ENCODE results near the gene CIZ1. TPM values are rescaled to one million over a fixed set of nuclear protein-coding genes. Genes with fewer than 3 reads are reported as not detected.

The CIZ1 gene
- total and polyA plus RNA-seq, 3 experiments from 2014 or later = 35.2 to 125 (median 114) TPM

DNA sequence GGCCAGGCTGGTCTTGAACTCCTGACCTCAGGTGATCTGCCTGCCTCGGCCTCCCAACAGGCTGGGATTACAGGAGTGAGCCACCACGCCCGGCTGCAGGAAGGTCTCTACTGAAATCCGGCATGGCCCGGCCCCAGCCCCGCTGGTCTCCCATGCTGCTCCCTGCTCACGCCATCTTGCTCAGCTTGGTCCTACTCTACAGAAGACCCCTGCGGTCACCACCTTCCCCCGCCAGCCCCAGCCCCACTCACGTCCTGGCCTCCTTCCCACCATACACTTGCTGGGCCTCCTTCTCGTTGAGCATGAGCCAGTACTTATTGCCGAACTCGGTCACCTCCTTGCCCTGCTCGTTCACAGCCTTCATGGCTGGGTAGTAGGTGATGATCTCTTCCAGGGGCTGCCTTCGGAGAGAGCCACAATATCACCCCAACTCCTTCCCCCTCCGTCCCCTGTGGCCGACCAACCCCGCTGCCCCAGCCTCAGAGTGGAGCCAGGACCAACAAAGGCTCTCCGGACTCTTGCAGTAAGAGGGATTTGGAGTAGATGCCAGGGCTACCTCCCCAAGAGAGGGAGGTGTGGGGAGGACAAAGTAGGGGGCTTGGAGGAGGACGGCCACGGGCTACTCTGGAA is 67.8 kb downstream of the CIZ1 start:
- H3K4me3 ChIP-seq (ENCODE audit: low read length) = no peak overlapping the region
- H3K4me1 Mint-ChIP-seq = peaks cover 19 to 27% (median 24%) of the 10 kb centered on the region in 3 donors
- H3K36me3 ChIP-seq (ENCODE audit: insufficient read depth, low read length) = peaks cover 5% of the 10 kb centered on the region
- no peak overlapping the region for H3K27ac ChIP-seq (ENCODE audit: low read depth, low read length)
- peak overlapping the region in 2 of 8 donors; percentile 19 to 35 for H3K27ac Mint-ChIP-seq
- peaks cover 0 to 5% of the 10 kb centered on the region in 2 donors for H3K27me3 Mint-ChIP-seq
- peaks cover 0 to 49% (median 0%) of the 10 kb centered on the region in 3 donors for H3K36me3 Mint-ChIP-seq
- CTCF ChIA-PET = no interaction called here
- no peaks in the 10 kb centered on the region for H3K27me3 ChIP-seq (ENCODE audit: insufficient read depth, low read length, poor library complexity, severe bottlenecking)
- POLR2A ChIA-PET = no interaction called here
- H3K9me3 ChIP-seq (ENCODE audit: low read length) = no peaks in the 10 kb centered on the region
- H3K9me3 Mint-ChIP-seq = no peaks in the 10 kb centered on the region
- peaks cover 25% of the 10 kb centered on the region for H3K4me1 ChIP-seq (ENCODE audit: insufficient read depth, low read length)
- DNase-seq = peak in 1 of 5 donors; percentile 41
- no peak overlapping the region for H3K4me3 Mint-ChIP-seq

GRCh38 chr9:128122809-128123175 is 68.6 kb downstream of the CIZ1 start:
- peak in 1 of 5 donors; percentile 40 for DNase-seq
- peaks cover 0 to 44% (median 0%) of the 10 kb centered on the region in 3 donors for H3K36me3 Mint-ChIP-seq
- no peaks in the 10 kb centered on the region for H3K27me3 ChIP-seq (ENCODE audit: insufficient read depth, low read length, poor library complexity, severe bottlenecking)
- peaks cover 5% of the 10 kb centered on the region for H3K36me3 ChIP-seq (ENCODE audit: insufficient read depth, low read length)
- ChIA-PET POLR2A (no interaction called here), CTCF (no interaction called here)
- peaks cover 29% of the 10 kb centered on the region for H3K4me1 ChIP-seq (ENCODE audit: insufficient read depth, low read length)
- no peaks in the 10 kb centered on the region for H3K9me3 ChIP-seq (ENCODE audit: low read length)
- peaks cover 16 to 25% (median 21%) of the 10 kb centered on the region in 3 donors for H3K4me1 Mint-ChIP-seq
- H3K4me3 Mint-ChIP-seq = no peak overlapping the region
- H3K27ac Mint-ChIP-seq = no peak overlapping the region
- peaks cover 0 to under 1% of the 10 kb centered on the region in 2 donors for H3K27me3 Mint-ChIP-seq
- no peak overlapping the region for H3K4me3 ChIP-seq (ENCODE audit: low read length)
- no peaks in the 10 kb centered on the region for H3K9me3 Mint-ChIP-seq
- H3K27ac ChIP-seq (ENCODE audit: low read depth, low read length) = no peak overlapping the region

GRCh38 chr9:128121924-128122808 is 69.2 kb downstream of the CIZ1 start:
- Histone ChIP-seq H3K36me3 (ENCODE audit: insufficient read depth, low read length) (peaks cover 5% of the 10 kb centered on the region), H3K4me3 (ENCODE audit: low read length) (no peak overlapping the region), H3K9me3 (ENCODE audit: low read length) (no peaks in the 10 kb centered on the region), H3K4me1 (ENCODE audit: insufficient read depth, low read length) (peaks cover 35% of the 10 kb centered on the region), H3K27ac (ENCODE audit: low read depth, low read length) (no peak overlapping the region), H3K27me3 (ENCODE audit: insufficient read depth, low read length, poor library complexity, severe bottlenecking) (no peaks in the 10 kb centered on the region)
- DNase-seq = peak in 1 of 5 donors; percentile 44
- no peaks in the 10 kb centered on the region for H3K27me3 Mint-ChIP-seq
- ChIA-PET CTCF (interaction anchor here (1.4 kb wide), 1 partner anchor 168 kb away, joined by 3 read pairs; no protein-coding TSS in a partner anchor), POLR2A (no interaction called here)
- H3K4me1 Mint-ChIP-seq = peaks cover 20 to 28% (median 25%) of the 10 kb centered on the region in 3 donors
- no peaks in the 10 kb centered on the region for H3K9me3 Mint-ChIP-seq
- H3K36me3 Mint-ChIP-seq = peaks cover 0 to 43% (median 0%) of the 10 kb centered on the region in 3 donors
- no peak overlapping the region for H3K27ac Mint-ChIP-seq
- H3K4me3 Mint-ChIP-seq = no peak overlapping the region

DNA sequence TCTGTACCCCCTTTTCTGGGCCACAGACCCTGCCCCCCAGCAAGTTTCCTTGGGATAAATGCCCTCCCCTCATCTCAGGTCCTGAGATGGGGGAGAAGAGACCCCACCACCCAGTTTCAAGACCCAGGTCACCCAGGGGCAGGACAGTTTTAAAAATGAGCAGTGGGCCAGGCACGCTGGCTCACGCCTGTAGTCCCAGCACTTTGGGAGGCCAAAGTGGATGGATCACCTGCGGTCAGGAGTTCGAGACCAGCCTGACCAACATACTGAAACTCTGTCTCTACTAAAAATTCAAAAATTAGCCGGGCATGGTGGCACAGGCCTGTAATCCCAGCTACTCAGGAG is 69.9 kb downstream of the CIZ1 start:
- H3K4me3 ChIP-seq (ENCODE audit: low read length) = no peak overlapping the region
- ChIA-PET POLR2A (no interaction called here), CTCF (interaction anchor here (1.4 kb wide), 1 partner anchor 167 kb away, joined by 3 read pairs; no protein-coding TSS in a partner anchor)
- no peak overlapping the region for H3K27ac ChIP-seq (ENCODE audit: low read depth, low read length)
- Mint-ChIP-seq H3K27ac (peak overlapping the region in 1 of 8 donors; percentile 68), H3K27me3 (no peaks in the 10 kb centered on the region), H3K9me3 (no peaks in the 10 kb centered on the region), H3K36me3 (peaks cover 0 to 43% (median 0%) of the 10 kb centered on the region in 3 donors), H3K4me1 (peaks cover 20 to 28% (median 25%) of the 10 kb centered on the region in 3 donors), H3K4me3 (no peak overlapping the region)
- peaks cover 30% of the 10 kb centered on the region for H3K4me1 ChIP-seq (ENCODE audit: insufficient read depth, low read length)
- no peaks in the 10 kb centered on the region for H3K9me3 ChIP-seq (ENCODE audit: low read length)
- peaks cover 5% of the 10 kb centered on the region for H3K36me3 ChIP-seq (ENCODE audit: insufficient read depth, low read length)
- no peaks in the 10 kb centered on the region for H3K27me3 ChIP-seq (ENCODE audit: insufficient read depth, low read length, poor library complexity, severe bottlenecking)
- no peak for DNase-seq

- Histone ChIP-seq H3K4me3 (ENCODE audit: low read length) (no peak overlapping the region), H3K9me3 (ENCODE audit: low read length) (no peaks in the 10 kb centered on the region), H3K36me3 (ENCODE audit: insufficient read depth, low read length) (peaks cover 5% of the 10 kb centered on the region), H3K27ac (ENCODE audit: low read depth, low read length) (no peak overlapping the region), H3K4me1 (ENCODE audit: insufficient read depth, low read length) (peaks cover 25% of the 10 kb centered on the region), H3K27me3 (ENCODE audit: insufficient read depth, low read length, poor library complexity, severe bottlenecking) (no peaks in the 10 kb centered on the region)
- POLR2A ChIA-PET = no interaction called here
- peak overlapping the region in 2 of 8 donors; percentile 61 to 68 for H3K27ac Mint-ChIP-seq
- H3K36me3 Mint-ChIP-seq = peaks cover 0 to 42% (median 0%) of the 10 kb centered on the region in 3 donors
- DNase-seq = peak in 1 of 5 donors; percentile 45
- peaks cover 15 to 22% (median 19%) of the 10 kb centered on the region in 3 donors for H3K4me1 Mint-ChIP-seq
- H3K9me3 Mint-ChIP-seq = no peaks in the 10 kb centered on the region
- CTCF ChIA-PET = interaction anchor here (1.0 to 1.4 kb wide), 2 partner anchors 41 to 166 kb away, joined by 3 to 4 read pairs; no protein-coding TSS in a partner anchor
- H3K4me3 Mint-ChIP-seq = no peak overlapping the region
- H3K27me3 Mint-ChIP-seq = no peaks in the 10 kb centered on the region
Measured at GRCh38 chr9:128120741-128121465, 70.5 kb downstream of the CIZ1 start.

GRCh38 chr9:128120061-128120740 is 71.2 kb downstream of the CIZ1 start:
- Mint-ChIP-seq H3K4me1 (peaks cover 10 to 15% (median 12%) of the 10 kb centered on the region in 3 donors), H3K9me3 (no peaks in the 10 kb centered on the region), H3K27me3 (no peaks in the 10 kb centered on the region), H3K27ac (peak overlapping the region in 1 of 8 donors; percentile 36), H3K36me3 (peaks cover 0 to 41% (median 0%) of the 10 kb centered on the region in 3 donors), H3K4me3 (peak overlapping the region in 1 of 7 donors; percentile 45)
- DNase-seq = peak in 1 of 5 donors; percentile 42
- POLR2A ChIA-PET = no interaction called here
- no peaks in the 10 kb centered on the region for H3K27me3 ChIP-seq (ENCODE audit: insufficient read depth, low read length, poor library complexity, severe bottlenecking)
- H3K36me3 ChIP-seq (ENCODE audit: insufficient read depth, low read length) = peaks cover 5% of the 10 kb centered on the region
- CTCF ChIA-PET = interaction anchor here (0.7 to 1.0 kb wide), 2 partner anchors 41 to 176 kb away, joined by 3 to 4 read pairs; no protein-coding TSS in a partner anchor
- H3K9me3 ChIP-seq (ENCODE audit: low read length) = no peaks in the 10 kb centered on the region
- H3K4me3 ChIP-seq (ENCODE audit: low read length) = no peak overlapping the region
- H3K27ac ChIP-seq (ENCODE audit: low read depth, low read length) = no peak overlapping the region
- H3K4me1 ChIP-seq (ENCODE audit: insufficient read depth, low read length) = peaks cover 18% of the 10 kb centered on the region

GRCh38 chr9:128118971-128119665 is 72.3 kb downstream of the CIZ1 start:
- POLR2A ChIA-PET = no interaction called here
- Mint-ChIP-seq H3K4me1 (peaks cover 4 to 9% (median 6%) of the 10 kb centered on the region in 3 donors), H3K27ac (no peak overlapping the region), H3K4me3 (no peak overlapping the region), H3K27me3 (no peaks in the 10 kb centered on the region), H3K36me3 (peaks cover 0 to 38% (median 0%) of the 10 kb centered on the region in 3 donors), H3K9me3 (no peaks in the 10 kb centered on the region)
- no peaks in the 10 kb centered on the region for H3K27me3 ChIP-seq (ENCODE audit: insufficient read depth, low read length, poor library complexity, severe bottlenecking)
- H3K4me1 ChIP-seq (ENCODE audit: insufficient read depth, low read length) = peaks cover 11% of the 10 kb centered on the region
- CTCF ChIA-PET = interaction anchor here (0.7 kb wide), 1 partner anchor 175 kb away, joined by 3 read pairs; no protein-coding TSS in a partner anchor
- no peak overlapping the region for H3K27ac ChIP-seq (ENCODE audit: low read depth, low read length)
- no peak overlapping the region for H3K4me3 ChIP-seq (ENCODE audit: low read length)
- no peaks in the 10 kb centered on the region for H3K9me3 ChIP-seq (ENCODE audit: low read length)
- H3K36me3 ChIP-seq (ENCODE audit: insufficient read depth, low read length) = peaks cover 10% of the 10 kb centered on the region
- DNase-seq = peak in 1 of 5 donors; percentile 36
